ENCODE data around the gene DBNDD2.

Gene DBNDD2

GRCh38 chr20:45433316-45433715 is 25.2 kb downstream of the DBNDD2 start:
- in situ Hi-C loops (cut with MboI; ENCODE audit: low sequenced_read_pairs, unreplicated experiment), result no loop called here
- no peak for TF ChIP-seq CTCF (IDR thresholded peaks at IDR 0.05; ENCODE audit: borderline replicate concordance, control extremely low read depth, extremely low read depth, insufficient read depth, missing control alignments)
- DNase-seq (ENCODE audit: low spot score), result no peak

- in situ Hi-C loops (cut with MboI; ENCODE audit: low sequenced_read_pairs, unreplicated experiment), result no loop called here
- TF ChIP-seq CTCF (IDR thresholded peaks at IDR 0.05; ENCODE audit: borderline replicate concordance, control extremely low read depth, extremely low read depth, insufficient read depth, missing control alignments), result no peak
- no peak for DNase-seq (ENCODE audit: low spot score)
Measured at GRCh38 chr20:45433976-45434375, 25.9 kb downstream of the DBNDD2 start.

GRCh38 chr20:45436732-45437485 is 28.8 kb downstream of the DBNDD2 start:
- in situ Hi-C loops (cut with MboI; ENCODE audit: low sequenced_read_pairs, unreplicated experiment), result no loop called here
- TF ChIP-seq CTCF (IDR thresholded peaks at IDR 0.05; ENCODE audit: borderline replicate concordance, control extremely low read depth, extremely low read depth, insufficient read depth, missing control alignments), result peak; percentile 98
- DNase-seq (ENCODE audit: low spot score), result peak; percentile 87

- in situ Hi-C loops (cut with MboI; ENCODE audit: low sequenced_read_pairs, unreplicated experiment), result loop anchor here (10.0 kb wide), 1 partner anchor 66 kb away; the partner anchor contains the start of gene TP53TG5
- TF ChIP-seq CTCF (IDR thresholded peaks at IDR 0.05; ENCODE audit: borderline replicate concordance, control extremely low read depth, extremely low read depth, insufficient read depth, missing control alignments), result no peak
- no peak for DNase-seq (ENCODE audit: low spot score)
Measured at GRCh38 chr20:45440424-45440823, 32.3 kb downstream of the DBNDD2 start.

- in situ Hi-C loops (cut with MboI; ENCODE audit: low sequenced_read_pairs, unreplicated experiment), result loop anchor here (10.0 kb wide), 1 partner anchor 66 kb away; the partner anchor contains the start of gene TP53TG5
Measured at GRCh38 chr20:45440891-45441685, 33.0 kb downstream of the DBNDD2 start.

More at GRCh38 chr20:45440891-45441685, 33.0 kb downstream of the DBNDD2 start:
- no peak for TF ChIP-seq CTCF (IDR thresholded peaks at IDR 0.05; ENCODE audit: borderline replicate concordance, control extremely low read depth, extremely low read depth, insufficient read depth, missing control alignments)
- DNase-seq (ENCODE audit: low spot score), result no peak
